Testis (tissue), 3 donors: Measurements from ENCODE around the gene NET1. TPM values are rescaled to one million over a fixed set of nuclear protein-coding genes. Genes with fewer than 3 reads are reported as not detected.

Experiments used
- DNase-seq: peaks from one replicate; pipeline ENCODE4 v3.0.0-alpha.2; 2019
- H3K27ac ChIP-seq, 2 donors: fragments of 200-600 bp; sonication (generic); one replicate each; pipeline ENCODE4 v1.5.1; 2019
- H3K27me3 ChIP-seq: fragments of 200-600 bp; sonication (generic); one replicate; pipeline ENCODE4 v1.5.1; 2019
- H3K36me3 ChIP-seq: fragments of 200-600 bp; sonication (generic); one replicate; pipeline ENCODE4 v1.5.1; 2017; ENCODE audit warnings: low read depth; ENCODE audit errors: missing control alignments
- H3K4me1 ChIP-seq: fragments of 200-600 bp; sonication (generic); one replicate; pipeline ENCODE4 v1.5.1; 2019
- H3K4me3 ChIP-seq, 2 donors: fragments of 200-600 bp; sonication (generic); one replicate each; pipeline ENCODE4 v1.5.1; 2017 to 2019
- H3K9me3 ChIP-seq: fragments of 200-600 bp; sonication (generic); one replicate; pipeline ENCODE4 v1.5.1; 2017
- POLR2A ChIP-seq: fragments of 450-650 bp; IDR thresholded peaks from one replicate; pipeline ENCODE4 v1.6.1; 2017; ENCODE audit warnings: antibody characterized with exemption, mild to moderate bottlenecking, moderate library complexity
- WGBS, 2 donors: methylation state at CpG; one replicate each; pipeline ENCODE4 v1.1.5; 2018; 5-methylcytosine and 5-hydroxymethylcytosine counted together
- intact Hi-C: fragments of 100-400 bp; cut with DNase I; formaldehyde crosslinking; loops from one replicate; pipeline ENCODE4 v1.15.1; 2023; ENCODE audit warnings: low total_unique reads
- polyA plus RNA-seq: library from polyadenylated mRNA; stranded (reverse); fragments of 350-450 nt; fragmentation: Illumina TruSeq; extraction: RNeasy Lipid Tissue Mini Kit (QIAGEN cat#74804); gene quantifications from one replicate; pipeline ENCODE4 v1.2.3, GENCODE V29; 2014; ENCODE audit warnings: low read depth, low replicate concordance; ENCODE audit not compliant: insufficient read depth
- total RNA-seq, 2 donors: library from RNA; depleted of rRNA; stranded (reverse); fragments of >200 nt; gene quantifications; one replicate each; pipeline ENCODE4 v1.2.3, GENCODE V29; 2016
- TF ChIP-seq, protein P1 (sequence below), 3 experiments: fragments of 450-650 bp in 2 of 3; fragments of 200-600 bp in 1 of 3; sonication (generic) in 1 of 3; IDR thresholded peaks; one replicate each; pipeline ENCODE4 v1.5.1; 2016 to 2019; ENCODE audit warnings: antibody characterized with exemption in 3 of 3, mild to moderate bottlenecking in 2 of 3, moderate library complexity in 1 of 3

The NET1 gene
- total and polyA plus RNA-seq, 3 donors from 2014 or later, result 29.7 to 40.7 (median 39.9) TPM

DNA sequence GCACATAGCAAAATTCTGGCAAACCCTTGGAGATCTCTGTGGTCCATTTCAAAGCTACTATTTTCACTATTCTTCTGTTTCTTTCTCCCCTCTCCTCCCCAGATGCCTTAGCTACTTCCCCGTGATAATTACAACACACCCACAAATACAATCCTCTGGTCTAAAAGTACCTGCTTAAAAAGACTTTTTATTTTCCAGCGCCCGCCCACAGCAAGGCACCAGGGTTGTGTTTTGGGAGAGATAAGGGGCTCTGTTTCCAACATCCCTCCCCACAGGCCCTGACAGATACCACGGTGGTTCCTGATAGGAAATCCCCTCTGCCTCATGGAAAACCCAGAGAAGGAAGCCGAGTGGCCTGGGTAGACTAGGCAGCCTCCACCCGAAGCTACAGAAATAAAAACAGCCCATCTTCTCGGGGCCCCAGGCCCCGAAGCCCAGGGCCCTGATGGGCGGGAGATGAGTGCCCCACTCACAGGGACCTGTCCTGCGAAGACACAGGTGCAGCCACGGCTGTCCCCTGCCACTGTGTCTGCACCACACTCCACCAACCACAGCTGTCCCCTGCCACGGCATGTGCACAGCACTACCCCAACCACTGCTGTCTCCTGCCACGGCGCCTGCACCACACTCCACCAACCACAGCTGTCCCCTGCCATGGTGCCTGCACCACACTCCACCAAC lies 67.3 kb downstream of the NET1 start:
- Histone ChIP-seq H3K4me1 (no peaks in the 10 kb centered on the region), H3K36me3 (no peaks in the 10 kb centered on the region), H3K27ac (no peak overlapping the region), H3K27me3 (no peaks in the 10 kb centered on the region), H3K9me3 (no peaks in the 10 kb centered on the region), H3K4me3 (no peak overlapping the region)
- no peak for DNase-seq
- WGBS, 2 donors, result 78 to 86% methylated on average over 8 to 14 of the region's 14 CpGs
- intact Hi-C loops, result no loop called here
- TF ChIP-seq, protein P1, sequence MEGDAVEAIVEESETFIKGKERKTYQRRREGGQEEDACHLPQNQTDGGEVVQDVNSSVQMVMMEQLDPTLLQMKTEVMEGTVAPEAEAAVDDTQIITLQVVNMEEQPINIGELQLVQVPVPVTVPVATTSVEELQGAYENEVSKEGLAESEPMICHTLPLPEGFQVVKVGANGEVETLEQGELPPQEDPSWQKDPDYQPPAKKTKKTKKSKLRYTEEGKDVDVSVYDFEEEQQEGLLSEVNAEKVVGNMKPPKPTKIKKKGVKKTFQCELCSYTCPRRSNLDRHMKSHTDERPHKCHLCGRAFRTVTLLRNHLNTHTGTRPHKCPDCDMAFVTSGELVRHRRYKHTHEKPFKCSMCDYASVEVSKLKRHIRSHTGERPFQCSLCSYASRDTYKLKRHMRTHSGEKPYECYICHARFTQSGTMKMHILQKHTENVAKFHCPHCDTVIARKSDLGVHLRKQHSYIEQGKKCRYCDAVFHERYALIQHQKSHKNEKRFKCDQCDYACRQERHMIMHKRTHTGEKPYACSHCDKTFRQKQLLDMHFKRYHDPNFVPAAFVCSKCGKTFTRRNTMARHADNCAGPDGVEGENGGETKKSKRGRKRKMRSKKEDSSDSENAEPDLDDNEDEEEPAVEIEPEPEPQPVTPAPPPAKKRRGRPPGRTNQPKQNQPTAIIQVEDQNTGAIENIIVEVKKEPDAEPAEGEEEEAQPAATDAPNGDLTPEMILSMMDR (IDR thresholded peaks at IDR 0.05), result no peak
- TF ChIP-seq POLR2A, result no peak

DNA sequence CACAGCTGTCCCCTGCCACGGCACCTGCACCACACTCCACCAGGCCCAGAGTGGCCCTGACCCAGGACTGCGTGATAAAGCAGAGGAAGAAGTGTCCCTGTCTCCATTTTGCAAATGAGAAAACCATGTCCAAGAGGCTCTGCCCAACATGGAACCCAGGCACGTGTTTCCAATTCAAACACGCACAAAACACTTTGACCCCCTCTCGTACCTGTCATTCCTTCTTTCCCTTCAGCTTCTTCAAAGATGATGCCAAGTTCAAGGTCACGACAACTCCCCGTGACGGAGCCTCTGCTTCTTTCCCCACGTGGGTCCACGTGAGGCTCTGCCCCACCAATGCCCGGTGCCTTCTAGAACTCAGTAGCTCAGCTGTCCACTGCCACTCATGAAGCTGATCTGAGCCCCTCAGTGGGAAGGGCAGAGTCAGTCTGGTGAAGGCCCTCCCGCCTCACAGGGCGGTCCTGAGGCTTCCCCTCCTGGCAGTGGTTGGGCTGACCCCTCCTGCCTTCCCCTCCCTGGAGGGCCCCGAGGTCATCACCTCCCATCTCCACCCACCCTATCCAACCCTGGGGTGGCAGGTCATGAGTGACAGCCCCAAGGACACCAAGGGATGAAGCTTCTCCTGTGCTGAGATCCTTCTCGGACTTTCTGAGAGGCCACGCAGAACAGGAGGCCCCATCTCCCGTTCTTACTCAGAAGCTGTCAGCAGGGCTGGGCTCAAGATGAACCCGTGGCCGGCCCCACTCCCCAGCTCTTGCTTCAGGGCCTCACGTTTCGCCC lies 68.0 kb downstream of the NET1 start:
- Histone ChIP-seq H3K9me3 (no peaks in the 10 kb centered on the region), H3K36me3 (no peaks in the 10 kb centered on the region), H3K4me1 (no peaks in the 10 kb centered on the region), H3K27me3 (no peaks in the 10 kb centered on the region), H3K4me3 (no peak overlapping the region), H3K27ac (no peak overlapping the region)
- intact Hi-C loops, result no loop called here
- TF ChIP-seq, protein P1 (IDR thresholded peaks at IDR 0.05), result no peak
- TF ChIP-seq POLR2A, result no peak
- WGBS, 2 donors, result 90 to 92% methylated on average over 18 to 21 of the region's 21 CpGs
- DNase-seq, result no peak

DNA sequence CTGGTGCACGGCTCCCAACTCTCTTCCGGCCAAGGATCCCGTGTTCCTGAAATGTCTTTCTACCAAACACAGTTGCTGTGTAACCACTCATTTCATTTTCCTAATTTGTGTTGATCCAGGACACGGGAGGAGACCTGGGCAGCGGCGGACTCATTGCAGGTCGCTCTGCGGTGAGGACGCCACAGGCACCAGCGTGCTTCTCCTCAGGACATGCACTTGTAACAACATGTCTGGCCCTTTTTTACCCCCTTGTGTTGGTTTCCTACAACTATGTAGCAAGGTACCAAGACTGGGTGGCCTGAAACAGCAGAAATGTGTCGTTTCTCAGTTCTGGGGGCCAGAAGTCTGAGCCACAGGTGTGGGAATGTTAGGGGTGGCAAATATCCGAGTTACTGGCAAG lies 68.8 kb downstream of the NET1 start:
- Histone ChIP-seq H3K9me3 (no peaks in the 10 kb centered on the region), H3K27me3 (no peaks in the 10 kb centered on the region), H3K36me3 (no peaks in the 10 kb centered on the region), H3K4me3 (no peak overlapping the region), H3K4me1 (no peaks in the 10 kb centered on the region), H3K27ac (no peak overlapping the region)
- no peak for DNase-seq
- 94 to 95% methylated on average over 12 of the region's 12 CpGs for WGBS, 2 donors
- intact Hi-C loops, result no loop called here
- no peak for TF ChIP-seq POLR2A

GRCh38 chr10:5482016-5482415 lies 69.7 kb downstream of the NET1 start:
- Histone ChIP-seq H3K4me1 (no peaks in the 10 kb centered on the region), H3K27ac (no peak overlapping the region), H3K9me3 (no peaks in the 10 kb centered on the region), H3K36me3 (no peaks in the 10 kb centered on the region), H3K27me3 (no peaks in the 10 kb centered on the region), H3K4me3 (no peak overlapping the region)
- no peak for TF ChIP-seq POLR2A
- TF ChIP-seq, protein P1 (IDR thresholded peaks at IDR 0.05), result no peak
- no peak for DNase-seq
- 95 to 96% methylated on average over 9 of the region's 9 CpGs for WGBS, 2 donors
- intact Hi-C loops, result no loop called here

DNA sequence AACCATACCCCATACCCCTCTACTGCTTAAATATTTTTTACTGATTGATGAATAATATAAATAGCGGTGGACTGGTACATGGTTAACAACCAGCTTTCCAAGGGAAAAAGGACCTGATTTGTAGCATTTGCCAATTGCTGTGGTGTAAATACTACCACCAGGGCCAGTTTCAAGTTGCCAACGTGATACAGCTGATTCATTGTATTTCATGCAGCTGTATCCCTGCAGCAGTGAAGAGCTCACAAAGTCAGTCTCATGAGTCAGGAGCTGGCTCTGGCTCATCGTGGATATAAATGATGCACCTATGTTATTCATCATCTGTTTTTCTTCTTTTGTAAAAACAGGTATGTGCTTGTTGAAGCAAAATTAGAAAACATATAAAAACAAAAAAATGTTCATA lies 71.8 kb downstream of the NET1 start:
- Histone ChIP-seq H3K36me3 (no peaks in the 10 kb centered on the region), H3K4me3 (no peak overlapping the region), H3K27ac (no peak overlapping the region), H3K9me3 (no peaks in the 10 kb centered on the region), H3K27me3 (no peaks in the 10 kb centered on the region), H3K4me1 (no peaks in the 10 kb centered on the region)
- intact Hi-C loops, result no loop called here
- no peak for DNase-seq
- 88 to 91% methylated on average over 3 of the region's 3 CpGs for WGBS, 2 donors
- TF ChIP-seq, protein P1 (IDR thresholded peaks at IDR 0.05), result no peak
- no peak for TF ChIP-seq POLR2A
